Measurements from ENCODE around the gene SSBP2.
"Not testable (repeated sequence)": the region's sequence is repeated elsewhere in the genome, so short reads cannot be mapped to it uniquely, and the experiment has no call there.

Gene SSBP2

DNA sequence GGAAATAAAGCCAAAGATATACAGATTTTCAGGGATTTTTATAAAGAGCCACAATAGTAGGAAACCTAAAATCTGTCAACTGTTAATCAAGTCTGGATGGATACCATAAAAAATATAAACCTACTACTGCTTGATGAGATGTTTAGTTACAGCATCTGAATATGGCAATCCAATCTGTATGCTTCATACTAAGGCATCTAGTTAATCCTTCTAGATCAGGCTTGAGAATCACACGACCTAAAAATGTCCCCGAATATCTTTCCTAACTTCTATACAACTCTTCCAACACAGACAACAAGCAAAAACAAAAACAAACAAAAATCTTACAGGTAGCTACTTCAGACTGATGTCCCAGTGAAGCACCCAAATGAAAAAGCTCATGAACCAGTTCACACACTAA is 29.8 kb downstream of the SSBP2 start:
- TF ChIP-seq, protein P1, sequence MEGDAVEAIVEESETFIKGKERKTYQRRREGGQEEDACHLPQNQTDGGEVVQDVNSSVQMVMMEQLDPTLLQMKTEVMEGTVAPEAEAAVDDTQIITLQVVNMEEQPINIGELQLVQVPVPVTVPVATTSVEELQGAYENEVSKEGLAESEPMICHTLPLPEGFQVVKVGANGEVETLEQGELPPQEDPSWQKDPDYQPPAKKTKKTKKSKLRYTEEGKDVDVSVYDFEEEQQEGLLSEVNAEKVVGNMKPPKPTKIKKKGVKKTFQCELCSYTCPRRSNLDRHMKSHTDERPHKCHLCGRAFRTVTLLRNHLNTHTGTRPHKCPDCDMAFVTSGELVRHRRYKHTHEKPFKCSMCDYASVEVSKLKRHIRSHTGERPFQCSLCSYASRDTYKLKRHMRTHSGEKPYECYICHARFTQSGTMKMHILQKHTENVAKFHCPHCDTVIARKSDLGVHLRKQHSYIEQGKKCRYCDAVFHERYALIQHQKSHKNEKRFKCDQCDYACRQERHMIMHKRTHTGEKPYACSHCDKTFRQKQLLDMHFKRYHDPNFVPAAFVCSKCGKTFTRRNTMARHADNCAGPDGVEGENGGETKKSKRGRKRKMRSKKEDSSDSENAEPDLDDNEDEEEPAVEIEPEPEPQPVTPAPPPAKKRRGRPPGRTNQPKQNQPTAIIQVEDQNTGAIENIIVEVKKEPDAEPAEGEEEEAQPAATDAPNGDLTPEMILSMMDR (IDR thresholded peaks at IDR 0.05; ENCODE audit: low read depth, low read length, missing control alignments) = no peak
- in situ Hi-C loops (cut with HindIII; ENCODE audit: low sequenced_read_pairs) = no loop called here
- no peak overlapping the region for H3K4me3 ChIP-seq (ENCODE audit: low read depth, low read length)
- no peak for DNase-seq (ENCODE audit: low read depth)

DNA sequence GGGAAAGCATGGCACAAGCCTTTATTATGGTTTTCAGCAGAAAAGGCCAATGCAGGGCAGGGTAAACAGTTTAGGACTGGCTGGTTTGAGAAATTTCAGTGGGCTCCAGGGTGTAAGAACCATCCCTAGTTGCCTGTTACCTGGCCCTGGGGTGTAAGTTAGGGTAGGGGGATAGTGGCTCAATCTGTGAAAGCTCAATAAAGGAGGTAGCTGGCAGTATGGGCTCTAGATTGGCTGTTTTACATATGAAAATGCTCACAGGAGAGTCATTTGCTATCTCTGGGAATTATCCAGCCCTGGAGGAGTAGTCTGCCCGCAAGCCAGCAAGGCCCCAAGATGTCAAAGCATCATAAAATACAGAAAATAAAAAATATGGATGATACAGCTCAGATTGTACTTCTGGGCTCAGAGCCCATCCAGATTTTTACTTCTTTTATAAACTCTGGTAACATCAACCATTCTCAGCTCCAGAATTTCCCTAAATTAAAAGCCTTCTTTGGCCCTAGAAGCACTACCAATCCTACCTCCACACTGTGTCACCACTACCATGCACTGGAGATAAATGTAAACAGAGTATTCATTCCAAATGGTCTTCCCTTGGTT is 31.1 kb downstream of the SSBP2 start:
- TF ChIP-seq, protein P1 (IDR thresholded peaks at IDR 0.05; ENCODE audit: low read depth, low read length, missing control alignments) = no peak
- no peak for DNase-seq (ENCODE audit: low read depth)
- in situ Hi-C loops (cut with HindIII; ENCODE audit: low sequenced_read_pairs) = no loop called here
- no peak overlapping the region for H3K4me3 ChIP-seq (ENCODE audit: low read depth, low read length)

DNA sequence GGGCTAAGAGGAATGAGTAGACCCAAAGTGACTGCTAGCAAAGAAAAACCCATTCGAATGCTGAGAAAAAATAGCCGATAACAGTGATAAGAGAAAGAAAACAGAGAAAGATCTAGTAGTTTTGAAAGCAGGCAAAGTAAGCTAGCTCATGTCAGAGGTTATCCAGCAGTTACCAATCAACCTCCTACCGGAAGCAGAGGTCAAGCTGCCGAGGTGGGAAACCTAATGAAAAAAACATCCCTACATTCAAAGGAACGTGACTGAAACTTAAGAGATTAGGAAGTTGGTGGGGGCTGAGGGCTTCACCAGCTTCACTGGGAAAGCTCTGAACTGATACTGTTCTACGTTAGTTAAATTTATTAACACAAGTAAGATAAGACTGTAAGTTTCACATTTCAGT is 32.6 kb downstream of the SSBP2 start:
- no peak overlapping the region for H3K4me3 ChIP-seq (ENCODE audit: low read depth, low read length)
- in situ Hi-C loops (cut with HindIII; ENCODE audit: low sequenced_read_pairs) = no loop called here
- no peak for DNase-seq (ENCODE audit: low read depth)
- TF ChIP-seq, protein P1 (IDR thresholded peaks at IDR 0.05; ENCODE audit: low read depth, low read length, missing control alignments) = no peak

DNA sequence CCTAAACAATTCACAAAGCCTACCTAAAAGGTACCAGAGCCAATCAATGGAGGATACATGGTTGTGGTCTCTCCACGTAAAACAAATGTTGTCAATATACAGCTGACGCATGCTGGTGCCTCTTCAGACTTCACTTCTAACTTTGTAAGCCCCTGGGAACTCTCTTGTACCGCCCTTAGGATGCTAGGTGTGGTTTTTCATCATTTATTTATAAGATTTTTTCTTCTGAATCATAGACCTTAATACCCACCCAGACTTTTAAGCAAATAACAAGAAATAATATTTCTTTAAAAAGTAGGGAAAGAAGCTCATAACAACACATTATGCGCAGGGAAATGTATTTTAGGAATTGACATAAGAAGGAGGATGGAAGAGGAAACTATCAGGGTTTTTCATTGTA is 33.0 kb downstream of the SSBP2 start:
- no peak for DNase-seq (ENCODE audit: low read depth)
- no peak overlapping the region for H3K4me3 ChIP-seq (ENCODE audit: low read depth, low read length)
- TF ChIP-seq, protein P1 (IDR thresholded peaks at IDR 0.05; ENCODE audit: low read depth, low read length, missing control alignments) = no peak
- in situ Hi-C loops (cut with HindIII; ENCODE audit: low sequenced_read_pairs) = no loop called here

DNA sequence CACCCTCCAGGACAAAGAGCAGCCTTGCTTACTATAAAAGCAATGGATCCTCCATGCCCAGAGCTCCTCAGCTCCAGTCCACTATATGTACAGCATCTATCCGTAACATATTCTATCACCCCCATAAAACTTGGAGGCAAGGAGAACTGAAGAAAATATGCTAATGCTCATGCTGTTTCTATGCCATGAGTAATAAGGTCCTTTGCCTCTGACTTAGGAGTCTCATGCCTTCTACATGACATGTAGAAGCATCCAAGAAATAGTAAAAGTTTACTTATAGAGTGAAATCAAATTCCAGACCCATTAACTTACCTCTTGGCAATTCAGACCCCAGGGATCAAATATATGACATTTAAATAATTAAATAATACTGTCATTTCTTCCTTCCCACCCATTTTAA is 33.7 kb downstream of the SSBP2 start:
- no peak overlapping the region for H3K4me3 ChIP-seq (ENCODE audit: low read depth, low read length)
- no peak for DNase-seq (ENCODE audit: low read depth)
- in situ Hi-C loops (cut with HindIII; ENCODE audit: low sequenced_read_pairs) = no loop called here
- TF ChIP-seq, protein P1 (IDR thresholded peaks at IDR 0.05; ENCODE audit: low read depth, low read length, missing control alignments) = no peak

DNA sequence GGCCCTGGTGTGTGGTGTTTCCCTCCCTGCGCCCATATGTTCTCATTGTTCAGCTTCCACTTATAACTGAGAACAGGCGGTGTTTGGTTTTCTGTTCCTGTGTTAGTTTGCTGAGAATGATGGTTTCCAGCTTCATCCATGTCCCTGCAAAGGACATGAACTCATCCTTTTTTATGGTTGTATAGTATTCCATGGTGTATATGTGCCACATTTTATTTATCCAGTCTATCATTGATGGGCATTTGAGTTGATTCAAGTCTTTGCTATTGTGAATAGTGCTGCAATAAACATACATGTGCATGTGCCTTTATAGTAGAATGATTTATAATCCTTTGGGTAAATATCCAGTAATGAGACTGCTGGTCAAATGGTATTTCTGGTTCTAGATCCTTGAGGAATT is 36.8 kb downstream of the SSBP2 start:
- H3K4me3 ChIP-seq (ENCODE audit: low read depth, low read length); in situ Hi-C loops (cut with HindIII; ENCODE audit: low sequenced_read_pairs); DNase-seq (ENCODE audit: low read depth): not testable (repeated sequence)

DNA sequence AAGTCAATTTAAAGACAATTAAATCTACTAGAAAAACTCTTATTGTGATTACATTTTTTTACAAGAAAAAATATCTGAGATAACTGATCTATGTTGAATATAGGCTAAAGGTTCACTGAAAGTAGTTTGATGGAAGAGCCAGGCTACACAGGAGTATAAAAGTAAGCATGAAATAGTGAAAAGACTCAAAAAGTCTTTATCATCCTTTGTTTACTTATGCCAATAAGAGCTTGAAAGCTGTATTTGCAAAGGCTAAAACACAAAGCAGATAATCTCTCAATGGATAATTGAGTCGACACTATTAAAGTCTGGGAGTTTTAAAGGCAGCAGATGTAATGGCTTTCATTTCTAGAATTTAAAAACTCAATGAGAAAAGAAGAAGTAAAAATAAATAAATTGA is 42.0 kb downstream of the SSBP2 start:
- TF ChIP-seq, protein P1 (IDR thresholded peaks at IDR 0.05; ENCODE audit: low read depth, low read length, missing control alignments) = no peak
- H3K4me3 ChIP-seq (ENCODE audit: low read depth, low read length) = no peak overlapping the region
- no peak for DNase-seq (ENCODE audit: low read depth)
- in situ Hi-C loops (cut with HindIII; ENCODE audit: low sequenced_read_pairs) = no loop called here
